Fibroblast of lung (primary cell): ENCODE data around the gene PKD1.
"Not testable (repeated sequence)": the region's sequence is repeated elsewhere in the genome, so short reads cannot be mapped to it uniquely, and the experiment has no call there.

Experiments used
- CTCF ChIP-seq, 2 donors: IDR thresholded peaks in 1 of 2; conservative IDR thresholded peaks in 1 of 2; 1 replicate in 1 of 2; 2 replicates in 1 of 2; pipeline ENCODE4 v1.5.1; 2011 to 2012; ENCODE audit warnings: low read length in 2 of 2, control low read depth in 1 of 2, inconsistent platforms in 1 of 2, low read depth in 1 of 2, mild to moderate bottlenecking in 1 of 2
- EZH2 ChIP-seq: IDR thresholded peaks from 2 replicates; pipeline ENCODE4 v1.5.1; 2012; ENCODE audit warnings: low read length, control low read depth, mild to moderate bottlenecking; ENCODE audit errors: missing control alignments

- TF ChIP-seq CTCF (conservative IDR thresholded peaks at IDR 0.05 in 1 of 2, IDR thresholded peaks at IDR 0.05 in 1 of 2; ENCODE audit: low read depth in 1 of 2, low read length in 2 of 2); EZH2: not testable (repeated sequence)
Observed at GRCh38 chr16:2111412-2112335, 24.0 kb downstream of the PKD1 start.
